AG04449 (cell line): Measurements from ENCODE around the gene ELMOD2.

Experiments
- CTCF ChIA-PET: fragments of 350-600 bp; formaldehyde crosslinking; extraction: SDS; loops from one replicate; lab custom pipeline; 2021; ENCODE audit warnings: antibody characterized with exemption; lab: Yijun Ruan, JAX
- POLR2A ChIA-PET: fragments of 400-600, 350-600 bp; formaldehyde crosslinking; extraction: SDS; loops from one replicate; lab custom pipeline; 2020; ENCODE audit warnings: antibody characterized with exemption, inconsistent platforms; lab: Yijun Ruan, JAX
- DNase-seq: peaks from one replicate; pipeline ENCODE4 v3.0.0-alpha.2; 2010; ENCODE audit warnings: low read depth, low spot score
- H3K4me3 ChIP-seq: 2 replicates; pipeline ENCODE4 v1.5.1; 2011; ENCODE audit warnings: low read depth, mild to moderate bottlenecking, control low read depth, low read length
- CTCF ChIP-seq: IDR thresholded peaks from one replicate; pipeline ENCODE4 v1.5.1; 2011; ENCODE audit warnings: mild to moderate bottlenecking, moderate library complexity, low read length, control low read depth, inconsistent platforms; ENCODE audit not compliant: insufficient read depth; ENCODE audit errors: missing control alignments

The ELMOD2 gene

GRCh38 chr4:140523857-140524742, at the start of gene ELMOD2:
Gene ELMOD2 (plus strand): TSS chr4:140524168. CDS start chr4:140525429, 1,261 bp downstream.
- peak within 1 kb of the TSS; percentile 86 for H3K4me3 ChIP-seq
- peak; percentile 65 for DNase-seq
- CTCF ChIA-PET, result interaction anchor here (0.8 to 2.4 kb wide), 14 partner anchors 9 to 511 kb away, joined by 3 to 24 read pairs (median 4); no protein-coding TSS in a partner anchor
- POLR2A ChIA-PET, result interaction anchor here (0.9 to 1.7 kb wide), 3 partner anchors 10 to 151 kb away, joined by 3 to 8 read pairs (median 3); partner anchors contain the start of gene SCOC
- TF ChIP-seq CTCF, result peak; percentile 94

- no peak for TF ChIP-seq CTCF
- no peak for DNase-seq
- H3K4me3 ChIP-seq, result no peak overlapping the region
- POLR2A ChIA-PET, result no interaction called here
- CTCF ChIA-PET, result no interaction called here
Observed at GRCh38 chr4:140483445-140483844, 40.5 kb upstream of the ELMOD2 start.

GRCh38 chr4:140485939-140486338, 38.0 kb upstream of the ELMOD2 start:
- no peak overlapping the region for H3K4me3 ChIP-seq
- CTCF ChIA-PET, result no interaction called here
- TF ChIP-seq CTCF, result no peak
- no peak for DNase-seq
- POLR2A ChIA-PET, result no interaction called here

- no peak for DNase-seq
- H3K4me3 ChIP-seq, result no peak overlapping the region
- no peak for TF ChIP-seq CTCF
- ChIA-PET POLR2A (no interaction called here), CTCF (no interaction called here)
Observed at GRCh38 chr4:140497405-140497746, 26.6 kb upstream of the ELMOD2 start.

- ChIA-PET POLR2A (no interaction called here), CTCF (interaction anchor here (1.7 kb wide), 1 partner anchor 26 kb away, joined by 8 read pairs; the partner anchor contains the start of gene ELMOD2)
- no peak for DNase-seq
- no peak within 1 kb of the TSS for H3K4me3 ChIP-seq
- TF ChIP-seq CTCF, result no peak
Observed at GRCh38 chr4:140497747-140498636, 26.0 kb upstream of the ELMOD2 start, which contains the start of gene MGAT4D. Gene MGAT4D (minus strand): TSS chr4:140498293. CDS start chr4:140498222, 71 bp downstream.
